Astrocyte of the spinal cord (primary cell): Measurements from ENCODE around the gene SAMD4A.

Experiments used
- DNase-seq: peaks from one replicate; pipeline ENCODE4 v3.0.0; 2011; ENCODE audit warnings: low read depth, low spot score
- H3K4me3 ChIP-seq: 2 replicates; pipeline ENCODE4 v1.5.1; 2011; ENCODE audit warnings: low read depth, mild to moderate bottlenecking, low read length, moderate library complexity
- in situ Hi-C: cut with HindIII; loops from 2 replicates; pipeline ENCODE4 v1.10.0; 2017; ENCODE audit warnings: low sequenced_read_pairs
- TF ChIP-seq, protein P1 (sequence below): IDR thresholded peaks from 2 replicates; pipeline ENCODE4 v1.5.1; 2012; ENCODE audit warnings: low read depth, mild to moderate bottlenecking, low read length, inconsistent platforms

Gene SAMD4A

DNA sequence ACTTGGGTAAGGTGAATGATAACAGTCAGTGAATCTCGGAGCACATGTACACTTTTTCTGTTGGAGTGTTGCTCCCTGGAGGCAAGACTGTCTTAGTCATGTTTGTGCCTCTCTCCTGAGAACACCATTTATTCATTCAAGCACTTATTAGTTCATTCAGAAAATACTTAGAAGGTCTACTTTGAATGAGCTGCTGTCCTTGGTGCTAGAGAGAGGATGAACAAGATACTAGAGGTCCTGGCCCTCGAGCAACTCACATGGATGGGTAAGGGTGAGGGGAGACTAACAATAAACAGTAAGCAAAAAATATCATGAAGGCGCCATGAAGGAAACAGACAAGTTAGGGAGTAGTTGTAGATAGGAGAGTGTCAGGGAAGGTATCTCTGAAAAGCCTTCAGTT, 17.1 kb upstream of the SAMD4A start:
- no peak overlapping the region for H3K4me3 ChIP-seq
- TF ChIP-seq, protein P1, sequence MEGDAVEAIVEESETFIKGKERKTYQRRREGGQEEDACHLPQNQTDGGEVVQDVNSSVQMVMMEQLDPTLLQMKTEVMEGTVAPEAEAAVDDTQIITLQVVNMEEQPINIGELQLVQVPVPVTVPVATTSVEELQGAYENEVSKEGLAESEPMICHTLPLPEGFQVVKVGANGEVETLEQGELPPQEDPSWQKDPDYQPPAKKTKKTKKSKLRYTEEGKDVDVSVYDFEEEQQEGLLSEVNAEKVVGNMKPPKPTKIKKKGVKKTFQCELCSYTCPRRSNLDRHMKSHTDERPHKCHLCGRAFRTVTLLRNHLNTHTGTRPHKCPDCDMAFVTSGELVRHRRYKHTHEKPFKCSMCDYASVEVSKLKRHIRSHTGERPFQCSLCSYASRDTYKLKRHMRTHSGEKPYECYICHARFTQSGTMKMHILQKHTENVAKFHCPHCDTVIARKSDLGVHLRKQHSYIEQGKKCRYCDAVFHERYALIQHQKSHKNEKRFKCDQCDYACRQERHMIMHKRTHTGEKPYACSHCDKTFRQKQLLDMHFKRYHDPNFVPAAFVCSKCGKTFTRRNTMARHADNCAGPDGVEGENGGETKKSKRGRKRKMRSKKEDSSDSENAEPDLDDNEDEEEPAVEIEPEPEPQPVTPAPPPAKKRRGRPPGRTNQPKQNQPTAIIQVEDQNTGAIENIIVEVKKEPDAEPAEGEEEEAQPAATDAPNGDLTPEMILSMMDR: no peak
- no peak for DNase-seq
- in situ Hi-C loops: no loop called here

DNA sequence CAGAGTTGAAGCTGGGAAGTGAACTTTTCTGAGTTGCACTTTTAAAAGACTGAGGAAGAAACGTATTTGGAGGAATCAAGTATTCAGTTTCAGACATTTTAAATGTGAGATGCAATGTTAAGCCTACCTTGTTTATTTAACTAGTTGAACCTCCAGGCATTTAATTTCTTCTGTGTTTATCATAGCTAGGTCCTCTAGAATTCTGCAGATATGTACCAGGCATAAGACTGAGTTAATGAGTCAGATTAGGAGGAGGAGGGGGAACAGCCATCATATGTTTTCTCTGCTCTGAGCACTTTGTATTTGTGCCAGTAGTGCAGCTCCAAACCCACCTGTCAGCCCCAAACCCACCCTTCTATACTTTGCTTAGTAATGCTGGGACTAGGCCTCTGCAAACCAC, 16.4 kb upstream of the SAMD4A start:
- in situ Hi-C loops: no loop called here
- TF ChIP-seq, protein P1: no peak
- no peak overlapping the region for H3K4me3 ChIP-seq
- DNase-seq: no peak

DNA sequence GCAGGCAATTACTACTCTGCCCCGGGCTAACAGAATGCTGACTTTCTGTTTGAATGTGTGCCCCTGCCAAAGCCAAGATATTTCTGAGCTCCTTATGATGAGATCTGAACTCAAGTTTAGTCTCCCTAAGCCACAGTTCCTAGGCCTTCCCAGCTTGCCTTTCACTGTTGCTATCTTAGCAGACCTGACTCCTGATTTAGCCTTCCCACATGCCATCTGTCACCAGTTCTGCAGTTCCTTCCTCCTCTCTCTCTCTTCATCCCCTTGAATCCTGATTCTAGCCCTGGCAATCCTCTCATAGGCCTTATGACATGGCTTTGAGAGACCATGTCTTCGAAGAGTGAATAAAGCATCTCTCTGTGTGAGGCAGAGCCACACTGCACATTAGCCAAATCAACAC, 12.5 kb upstream of the SAMD4A start:
- in situ Hi-C loops: no loop called here
- no peak overlapping the region for H3K4me3 ChIP-seq
- TF ChIP-seq, protein P1: no peak
- no peak for DNase-seq

DNA sequence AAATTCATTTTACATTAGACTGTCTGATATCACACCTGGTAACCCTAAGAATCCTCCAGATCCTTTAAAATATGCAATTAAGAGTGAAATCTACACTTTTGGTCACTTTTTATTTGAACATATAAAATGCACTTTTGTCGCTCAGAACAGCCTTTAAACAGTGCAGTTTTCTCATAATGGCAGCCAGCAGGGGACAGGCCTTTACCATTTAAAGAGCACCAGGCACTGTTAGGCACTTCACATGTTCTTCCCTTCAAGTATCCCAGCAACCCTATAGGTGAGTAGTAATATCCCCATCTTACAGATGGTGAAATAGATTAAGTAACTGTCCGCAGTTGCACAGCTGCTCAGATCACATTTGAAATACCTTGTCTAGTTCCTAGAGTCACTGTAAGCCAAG, 11.3 kb upstream of the SAMD4A start:
- in situ Hi-C loops: no loop called here
- DNase-seq: no peak
- TF ChIP-seq, protein P1: no peak
- no peak overlapping the region for H3K4me3 ChIP-seq

- in situ Hi-C loops: no loop called here
- no peak overlapping the region for H3K4me3 ChIP-seq
- DNase-seq: no peak
- TF ChIP-seq, protein P1: no peak
Measured at GRCh38 chr14:54556535-54556934, 10.4 kb upstream of the SAMD4A start.

- in situ Hi-C loops: no loop called here
- DNase-seq: peak; percentile 49
- TF ChIP-seq, protein P1: no peak
- H3K4me3 ChIP-seq: no peak overlapping the region
Measured at GRCh38 chr14:54562334-54562733, 4.6 kb upstream of the SAMD4A start.

DNA sequence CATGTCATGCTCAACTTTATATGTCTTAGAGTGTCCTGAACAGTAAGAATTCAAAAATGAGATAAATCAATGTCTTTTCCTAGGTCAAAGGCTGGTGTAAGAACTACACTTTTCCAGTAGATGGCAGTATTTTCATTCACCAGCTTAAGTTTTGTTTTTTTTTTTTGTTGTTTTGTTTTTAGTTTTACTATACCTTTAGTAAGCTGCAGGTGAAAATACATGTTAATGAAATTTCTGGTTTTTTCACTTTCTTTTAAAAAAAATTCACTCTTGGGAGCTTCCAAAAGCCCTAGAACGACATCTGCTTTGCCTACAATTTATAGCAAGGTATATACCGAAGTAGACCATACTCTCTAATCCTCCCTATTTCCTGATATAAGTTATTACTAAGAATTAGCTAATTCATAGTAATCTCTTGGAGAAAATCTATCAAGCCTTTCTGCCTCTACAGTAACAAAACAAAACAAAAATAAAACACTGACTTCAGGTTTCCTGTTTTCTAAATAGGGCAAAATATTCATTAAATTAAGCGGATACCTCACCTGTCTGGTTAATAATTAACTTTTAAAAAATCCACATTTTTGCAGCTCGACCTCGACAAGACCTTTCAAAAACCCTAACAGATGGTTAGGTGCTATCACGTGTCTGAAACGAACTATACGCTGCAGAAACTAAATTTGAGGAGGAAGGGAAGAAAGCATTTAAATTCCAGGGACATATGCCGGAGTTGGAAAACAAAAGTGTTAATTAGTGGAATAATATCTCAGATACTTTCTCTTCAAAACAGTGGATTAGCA, 2.7 kb upstream of the SAMD4A start:
- in situ Hi-C loops: no loop called here
- H3K4me3 ChIP-seq: peak overlapping the region; percentile 79
- TF ChIP-seq, protein P1: peak; percentile 68
- peak; percentile 64 for DNase-seq
